Activated naive CD4-positive, alpha-beta T cell treated with anti-CD3 and anti-CD28 coated beads, Interleukin-2, amount 50 U/mL, for 24 hours (primary cell): ENCODE measurements around the gene OR2T1.

Source experiments
- H3K27ac Mint-ChIP-seq: one replicate; pipeline ENCODE4 v1.8.0; 2021; ENCODE audit warnings: mild to moderate bottlenecking, mixed read lengths
- H3K27me3 Mint-ChIP-seq: one replicate; pipeline ENCODE4 v1.8.0; 2021; ENCODE audit warnings: mixed read lengths
- H3K36me3 Mint-ChIP-seq: one replicate; pipeline ENCODE4 v1.8.0; 2021; ENCODE audit warnings: mixed read lengths
- H3K4me1 Mint-ChIP-seq: one replicate; pipeline ENCODE4 v1.8.0; 2021; ENCODE audit warnings: mixed read lengths
- H3K4me3 Mint-ChIP-seq: one replicate; pipeline ENCODE4 v1.8.0; 2021; ENCODE audit warnings: mild to moderate bottlenecking, mixed read lengths
- H3K9me3 Mint-ChIP-seq: one replicate; pipeline ENCODE4 v1.8.0; 2021; ENCODE audit warnings: mixed read lengths

Gene OR2T1

DNA sequence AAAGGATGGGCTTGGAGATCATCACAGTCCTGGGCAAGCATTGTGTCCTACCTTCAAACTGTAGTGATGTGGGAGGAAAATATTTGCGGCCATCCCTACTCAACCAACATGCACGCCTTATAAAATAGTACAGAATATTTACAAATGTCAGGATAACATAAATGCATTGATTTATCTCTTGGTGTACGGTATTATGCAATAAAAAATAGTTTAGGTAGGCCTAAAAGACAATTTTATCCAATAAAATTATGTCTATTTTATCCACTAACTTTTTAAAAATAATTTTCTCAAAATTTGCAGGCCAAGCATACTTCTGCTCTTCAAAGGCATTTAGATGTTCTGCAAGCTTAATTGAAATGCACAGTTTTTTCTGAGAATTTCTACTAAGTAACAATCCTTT is at the start of gene OR2T1:
TSS of gene OR2T1 (plus strand) at position 301 of the 400 bp plus-strand sequence. CDS start 3,100 bp downstream, outside the sequence.
- Mint-ChIP-seq H3K9me3 (no peaks in the 10 kb centered on the region), H3K27ac (no peak within 1 kb of the TSS), H3K36me3 (no peaks in the 10 kb centered on the region), H3K27me3 (no peaks in the 10 kb centered on the region), H3K4me3 (no peak within 1 kb of the TSS), H3K4me1 (no peaks in the 10 kb centered on the region)

GRCh38 chr1:248359415-248359814 is 43.4 kb upstream of the OR2T1 start:
- H3K4me3 Mint-ChIP-seq: no peak overlapping the region
- H3K4me1 Mint-ChIP-seq: no peaks in the 10 kb centered on the region
- peaks cover 2% of the 10 kb centered on the region for H3K9me3 Mint-ChIP-seq
- H3K27me3 Mint-ChIP-seq: peaks cover 2% of the 10 kb centered on the region
- H3K36me3 Mint-ChIP-seq: no peaks in the 10 kb centered on the region
- H3K27ac Mint-ChIP-seq: no peak overlapping the region

DNA sequence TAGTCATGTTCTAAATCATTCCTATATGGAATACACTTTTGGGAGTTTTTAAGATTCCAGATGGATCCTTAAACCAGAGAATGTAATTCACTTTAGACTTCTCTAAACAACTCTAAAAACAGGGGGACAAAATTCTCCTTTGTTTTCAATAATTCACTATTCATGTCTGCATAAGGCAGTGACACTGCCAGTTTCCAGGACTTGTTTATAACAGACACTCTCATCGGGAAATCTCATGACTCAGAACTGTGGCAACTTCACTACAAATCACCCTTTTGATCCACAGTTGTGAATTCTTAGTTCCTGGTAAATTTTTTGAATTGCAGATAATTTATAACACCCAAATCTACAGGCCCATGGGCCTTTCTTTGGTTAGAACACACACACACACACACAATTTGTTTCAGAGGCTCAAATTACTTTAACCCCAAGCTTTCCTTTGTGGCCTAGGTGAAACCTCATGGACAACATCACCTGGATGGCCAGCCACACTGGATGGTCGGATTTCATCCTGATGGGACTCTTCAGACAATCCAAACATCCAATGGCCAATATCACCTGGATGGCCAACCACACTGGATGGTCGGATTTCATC is 41.6 kb upstream of the OR2T1 start, which contains the start of gene OR2T4:
TSS of gene OR2T4 (plus strand) at position 545 of the 595 bp plus-strand sequence. CDS start at position 545, 0 bp downstream.
- no peaks in the 10 kb centered on the region for H3K36me3 Mint-ChIP-seq
- no peak within 1 kb of the TSS for H3K4me3 Mint-ChIP-seq
- H3K27me3 Mint-ChIP-seq: peaks cover 6% of the 10 kb centered on the region
- H3K27ac Mint-ChIP-seq: no peak within 1 kb of the TSS
- peaks cover 7% of the 10 kb centered on the region for H3K9me3 Mint-ChIP-seq
- H3K4me1 Mint-ChIP-seq: no peaks in the 10 kb centered on the region

GRCh38 chr1:248366609-248367008 is 36.2 kb upstream of the OR2T1 start:
- Mint-ChIP-seq H3K9me3 (peaks cover 7% of the 10 kb centered on the region), H3K36me3 (no peaks in the 10 kb centered on the region), H3K4me1 (peaks cover 2% of the 10 kb centered on the region), H3K27ac (no peak overlapping the region), H3K27me3 (peaks cover 6% of the 10 kb centered on the region), H3K4me3 (no peak overlapping the region)

GRCh38 chr1:248372394-248372793 is 30.5 kb upstream of the OR2T1 start:
- no peaks in the 10 kb centered on the region for H3K9me3 Mint-ChIP-seq

DNA sequence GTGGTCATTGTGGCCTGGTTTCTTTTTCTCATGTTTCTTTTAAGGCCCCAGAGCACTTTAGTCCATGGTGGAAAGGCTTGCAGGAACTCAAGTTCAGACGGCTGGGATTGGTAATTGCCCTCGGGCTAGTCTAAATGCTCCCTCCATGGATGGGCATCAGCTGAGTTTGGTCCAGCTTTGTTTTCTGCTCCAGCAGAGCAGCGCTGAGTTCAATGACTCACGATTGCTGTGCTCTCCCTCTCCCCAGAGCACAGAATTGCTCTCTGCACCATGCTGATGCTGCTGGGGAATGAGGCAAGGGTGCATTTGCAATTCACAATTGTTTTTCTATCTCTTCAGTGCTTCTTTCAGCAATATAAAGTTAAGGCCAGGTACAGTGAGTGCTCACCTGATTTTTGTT is 29.1 kb upstream of the OR2T1 start:
- H3K4me1 Mint-ChIP-seq: peaks cover 24% of the 10 kb centered on the region
- H3K36me3 Mint-ChIP-seq: no peaks in the 10 kb centered on the region
- H3K9me3 Mint-ChIP-seq: no peaks in the 10 kb centered on the region
- H3K27ac Mint-ChIP-seq: no peak overlapping the region
- H3K27me3 Mint-ChIP-seq: no peaks in the 10 kb centered on the region
- no peak overlapping the region for H3K4me3 Mint-ChIP-seq

More at GRCh38 chr1:248372394-248372793, 30.5 kb upstream of the OR2T1 start:
- peaks cover 24% of the 10 kb centered on the region for H3K4me1 Mint-ChIP-seq
- no peaks in the 10 kb centered on the region for H3K27me3 Mint-ChIP-seq
- peak overlapping the region; percentile 53 for H3K27ac Mint-ChIP-seq
- no peaks in the 10 kb centered on the region for H3K36me3 Mint-ChIP-seq
- H3K4me3 Mint-ChIP-seq: no peak overlapping the region

DNA sequence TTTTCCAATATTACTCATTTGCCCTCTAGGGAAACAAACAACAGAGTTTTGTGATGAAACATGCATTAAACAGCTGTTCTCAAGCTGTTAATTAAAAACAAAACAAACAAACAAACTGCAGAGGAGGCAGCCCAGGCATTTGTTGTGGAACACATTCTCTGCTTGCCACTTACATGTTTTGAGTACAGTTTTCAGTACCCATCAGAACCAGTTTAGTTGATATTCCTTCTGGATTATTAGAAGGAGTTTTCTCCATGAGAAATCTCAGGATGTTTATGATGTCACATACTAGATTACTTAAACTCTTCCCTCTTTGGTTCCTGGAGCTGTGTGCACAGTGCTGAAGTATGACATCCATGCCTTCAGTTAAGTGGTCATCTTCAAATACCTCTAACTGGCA is 27.4 kb upstream of the OR2T1 start, which contains the start of gene OR2T6:
TSS of gene OR2T6 (plus strand) at position 301 of the 400 bp plus-strand sequence. CDS start 11,863 bp downstream, outside the sequence.
- Mint-ChIP-seq H3K27ac (no peak within 1 kb of the TSS), H3K9me3 (no peaks in the 10 kb centered on the region), H3K27me3 (no peaks in the 10 kb centered on the region), H3K36me3 (no peaks in the 10 kb centered on the region), H3K4me1 (peaks cover 24% of the 10 kb centered on the region), H3K4me3 (no peak within 1 kb of the TSS)

DNA sequence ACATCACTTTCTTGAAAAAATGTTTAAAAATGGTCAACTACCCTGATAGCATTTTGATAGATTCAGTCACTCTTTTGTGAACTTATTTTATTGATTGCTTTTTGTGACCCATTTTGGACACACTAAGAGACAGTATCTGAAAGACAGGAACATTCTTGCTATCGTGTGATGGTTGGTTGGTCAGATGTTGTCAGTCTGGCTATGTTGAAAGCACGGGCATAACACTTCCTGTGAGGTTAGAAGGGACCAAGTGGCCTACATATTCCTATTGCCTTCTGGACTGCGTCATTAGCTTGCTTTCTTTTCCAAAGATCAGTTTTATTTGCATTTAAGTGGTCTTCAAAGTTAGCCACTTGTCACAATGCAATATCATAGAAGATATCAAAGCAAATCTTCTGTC is 25.9 kb upstream of the OR2T1 start:
- peaks cover 19% of the 10 kb centered on the region for H3K4me1 Mint-ChIP-seq
- H3K27me3 Mint-ChIP-seq: no peaks in the 10 kb centered on the region

GRCh38 chr1:248380854-248381253 is 22.0 kb upstream of the OR2T1 start:
- Mint-ChIP-seq H3K27ac (no peak overlapping the region), H3K4me1 (no peaks in the 10 kb centered on the region), H3K9me3 (no peaks in the 10 kb centered on the region), H3K4me3 (no peak overlapping the region), H3K27me3 (peaks cover 2% of the 10 kb centered on the region), H3K36me3 (no peaks in the 10 kb centered on the region)

More for the DNA sequence above, 25.9 kb upstream of the OR2T1 start:
- Mint-ChIP-seq H3K36me3 (no peaks in the 10 kb centered on the region), H3K9me3 (no peaks in the 10 kb centered on the region), H3K27ac (no peak overlapping the region), H3K4me3 (no peak overlapping the region)

DNA sequence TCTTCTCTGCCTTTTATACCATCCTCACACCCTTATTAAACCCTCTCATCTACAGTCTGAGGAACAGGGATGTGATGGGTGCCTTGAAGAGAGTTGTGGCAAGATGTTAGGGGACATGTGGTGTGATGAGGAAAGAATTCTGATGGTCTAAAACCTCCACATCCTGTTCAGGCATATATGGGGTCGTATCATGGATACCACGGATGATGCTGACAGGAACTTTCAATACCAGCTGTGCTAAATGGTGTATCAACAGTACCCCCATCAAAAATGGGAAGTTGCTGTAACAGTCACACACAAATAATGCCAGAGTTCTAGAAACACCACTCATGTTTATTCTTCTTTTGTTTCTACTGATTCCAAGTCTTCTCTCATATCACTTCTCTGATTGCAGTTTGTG is 14.4 kb upstream of the OR2T1 start:
- no peak overlapping the region for H3K4me3 Mint-ChIP-seq
- no peaks in the 10 kb centered on the region for H3K4me1 Mint-ChIP-seq
- H3K27me3 Mint-ChIP-seq: peaks cover 9% of the 10 kb centered on the region
- no peaks in the 10 kb centered on the region for H3K9me3 Mint-ChIP-seq
- no peaks in the 10 kb centered on the region for H3K36me3 Mint-ChIP-seq
- H3K27ac Mint-ChIP-seq: no peak overlapping the region

DNA sequence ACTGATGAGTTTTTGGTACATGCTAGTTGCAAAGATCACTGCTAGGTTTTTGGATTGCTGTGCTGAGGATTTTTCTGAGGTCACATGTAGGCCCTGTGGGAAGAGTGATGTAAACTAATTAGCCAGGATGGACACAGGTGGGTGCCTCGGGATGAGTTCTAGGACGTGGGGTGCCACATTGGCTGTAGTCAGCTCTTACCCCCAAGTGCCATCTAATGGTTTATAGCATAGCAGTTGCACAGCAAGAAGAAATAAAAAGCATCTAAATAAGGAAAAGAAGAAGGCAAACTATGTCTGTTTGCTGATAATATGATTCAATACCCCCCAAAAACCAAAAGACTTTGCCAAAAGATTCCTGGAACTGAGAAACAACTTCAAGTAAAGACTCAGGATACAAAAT is 9.8 kb upstream of the OR2T1 start:
- H3K9me3 Mint-ChIP-seq: no peaks in the 10 kb centered on the region
- H3K4me3 Mint-ChIP-seq: no peak overlapping the region
- no peaks in the 10 kb centered on the region for H3K36me3 Mint-ChIP-seq
- H3K27ac Mint-ChIP-seq: no peak overlapping the region
- no peaks in the 10 kb centered on the region for H3K4me1 Mint-ChIP-seq
- H3K27me3 Mint-ChIP-seq: peaks cover 9% of the 10 kb centered on the region

DNA sequence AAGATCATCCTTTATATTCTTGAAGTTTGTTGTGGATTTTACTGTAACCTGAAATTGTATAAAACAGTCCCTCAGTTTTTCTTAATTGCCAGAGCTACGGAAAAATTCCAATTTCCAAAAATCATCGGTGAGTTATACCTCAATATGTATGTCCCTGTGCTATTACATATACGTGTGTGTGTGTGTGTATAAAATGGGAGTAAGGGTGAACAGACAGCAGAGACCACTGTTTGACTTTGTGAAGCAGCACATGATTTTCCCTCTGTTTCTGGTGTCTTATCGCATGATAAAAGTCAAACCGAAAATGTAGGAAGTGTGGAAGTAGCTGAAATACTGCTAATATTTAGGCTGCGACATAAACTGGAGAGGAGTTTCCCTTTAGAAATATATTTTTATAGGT is 1.2 kb downstream of the OR2T1 start:
- H3K9me3 Mint-ChIP-seq: peaks cover under 1% of the 10 kb centered on the region
- peak overlapping the region; percentile 0 for H3K27ac Mint-ChIP-seq
- no peak overlapping the region for H3K4me3 Mint-ChIP-seq
- H3K27me3 Mint-ChIP-seq: no peaks in the 10 kb centered on the region
- H3K36me3 Mint-ChIP-seq: no peaks in the 10 kb centered on the region
- no peaks in the 10 kb centered on the region for H3K4me1 Mint-ChIP-seq

- Mint-ChIP-seq H3K36me3 (peaks cover 3% of the 10 kb centered on the region), H3K27ac (no peak overlapping the region), H3K27me3 (no peaks in the 10 kb centered on the region), H3K4me3 (no peak overlapping the region), H3K9me3 (peaks cover 11% of the 10 kb centered on the region), H3K4me1 (no peaks in the 10 kb centered on the region)
Measured at GRCh38 chr1:248406721-248407692, 4.2 kb downstream of the OR2T1 start.

DNA sequence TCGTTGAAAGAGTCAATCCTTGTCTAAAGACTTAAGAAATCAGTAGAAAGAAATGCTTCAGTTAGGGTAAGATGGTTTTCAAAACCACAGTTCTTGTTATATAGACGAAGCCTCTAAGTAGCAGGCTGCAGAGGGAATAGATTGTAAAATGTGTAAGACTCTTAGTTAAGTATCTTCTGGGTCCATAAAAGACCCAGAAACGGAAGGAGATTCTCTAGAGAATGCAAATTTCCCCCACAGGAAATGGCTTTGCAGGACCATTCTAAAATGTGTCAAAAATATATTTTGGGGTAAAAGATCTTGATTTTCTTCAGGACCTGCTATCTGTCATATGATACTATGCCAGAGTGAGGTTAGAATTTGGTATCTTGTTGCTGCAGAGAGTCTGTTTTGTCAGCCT is 13.4 kb downstream of the OR2T1 start:
- H3K4me1 Mint-ChIP-seq: peaks cover 41% of the 10 kb centered on the region
- no peaks in the 10 kb centered on the region for H3K36me3 Mint-ChIP-seq
- no peaks in the 10 kb centered on the region for H3K27me3 Mint-ChIP-seq
- H3K9me3 Mint-ChIP-seq: peaks cover under 1% of the 10 kb centered on the region
- H3K27ac Mint-ChIP-seq: no peak overlapping the region
- no peak overlapping the region for H3K4me3 Mint-ChIP-seq

DNA sequence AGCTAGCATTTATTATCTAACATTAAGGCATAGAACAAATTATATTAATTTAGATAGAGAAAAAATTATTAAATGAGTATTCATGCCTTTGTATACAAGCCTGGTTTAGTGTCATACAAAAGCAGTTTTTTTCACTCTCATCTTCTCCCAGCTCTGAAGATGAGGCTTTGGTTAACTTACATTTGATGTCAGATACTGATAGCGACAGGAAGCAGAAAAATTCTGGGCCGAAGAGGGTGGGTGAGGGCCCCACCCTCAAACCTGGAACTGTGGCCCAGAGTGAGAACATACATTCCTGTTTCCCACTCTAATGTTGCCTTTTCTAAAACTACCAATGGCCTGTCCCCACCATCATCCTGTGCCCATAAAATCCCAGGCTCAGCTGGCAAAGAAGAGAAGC is 15.0 kb downstream of the OR2T1 start:
- Mint-ChIP-seq H3K9me3 (no peaks in the 10 kb centered on the region), H3K4me1 (peaks cover 41% of the 10 kb centered on the region), H3K4me3 (no peak overlapping the region), H3K27ac (no peak overlapping the region), H3K27me3 (no peaks in the 10 kb centered on the region), H3K36me3 (peaks cover 3% of the 10 kb centered on the region)

- Mint-ChIP-seq H3K27ac (no peak overlapping the region), H3K9me3 (peaks cover 4% of the 10 kb centered on the region), H3K4me3 (no peak overlapping the region), H3K36me3 (peaks cover 3% of the 10 kb centered on the region), H3K4me1 (peaks cover 28% of the 10 kb centered on the region), H3K27me3 (no peaks in the 10 kb centered on the region)
Measured at GRCh38 chr1:248421384-248421783, 18.5 kb downstream of the OR2T1 start.
